K562 (cell line): Measurements from ENCODE around the gene KLHL18. TPM values are rescaled to one million over a fixed set of nuclear protein-coding genes. Genes with fewer than 3 reads are reported as not detected.
A peak's percentile ranks its signal among the peaks of the same experiment; 100 is the strongest.

Experiments used
- ATAC-seq: fragments of 200-7000 bp; cut with Tn5 transposase; 3 replicates; pipeline ENCODE4 v1.9.1; 2020; ENCODE audit warnings: moderate library complexity
- BruUV-seq: library from RNA; stranded (reverse); fragments of 400-500 nt; replicated peaks from 2 replicates; lab custom pipeline; 2021; lab: Mats Ljungman, UMichigan
- CTCF ChIA-PET: fragments of 300-600 bp; formaldehyde crosslinking; extraction: SDS; loops from one replicate; lab custom pipeline; 2021; ENCODE audit warnings: low intra/inter-chr PET ratio; lab: Yijun Ruan, JAX
- POLR2A ChIA-PET: fragments of 300-600, 350-650 bp; sonication (Branson Sonifier 250); formaldehyde crosslinking; extraction: SDS; loops from one replicate; lab custom pipeline; 2021; ENCODE audit warnings: antibody characterized with exemption, inconsistent platforms; lab: Yijun Ruan, JAX
- DNase-seq, 4 experiments: peaks; one replicate each; pipeline versions ENCODE4 v3.0.0 to v3.0.0-alpha.2; 2011 to 2018; ENCODE audit warnings: low spot score in 3 of 4, mixed read lengths in 3 of 4; ENCODE audit errors: extremely low read depth in 1 of 4
- FAIRE-seq: peaks from 2 replicates; lab custom pipeline; 2011; peaks lifted over from hg19 to GRCh38; lab: Jason Lieb, UNC
- H2AFZ ChIP-seq: 2 replicates; pipeline ENCODE4 v1.6.0; 2011; ENCODE audit warnings: low read depth, low read length, control low read depth, inconsistent platforms
- H3K27ac ChIP-seq: fragments of 200-600 bp; 3 replicates; pipeline ENCODE4 v1.8.0; 2011; ENCODE audit warnings: low read depth, mild to moderate bottlenecking, control low read depth, inconsistent platforms, low read length, moderate library complexity, mixed read lengths; ENCODE audit errors: extremely low read depth
- H3K27me3 ChIP-seq, 2 experiments: fragments of 300-600 bp in 1 of 2; 2 replicates in 1 of 2; 3 replicates in 1 of 2; pipeline versions ENCODE4 v1.6.0 to v1.8.0; 2011; ENCODE audit warnings: inconsistent platforms in 2 of 2, low read length in 2 of 2, mild to moderate bottlenecking in 1 of 2, mixed read lengths in 1 of 2, moderate library complexity in 1 of 2; ENCODE audit not compliant: control insufficient read depth in 2 of 2, insufficient read depth in 2 of 2
- H3K36me3 ChIP-seq: fragments of 300-600 bp; 3 replicates; pipeline ENCODE4 v1.8.0; 2011; ENCODE audit warnings: mild to moderate bottlenecking, low read length, inconsistent platforms; ENCODE audit not compliant: control insufficient read depth, insufficient read depth
- H3K4me1 ChIP-seq, 2 experiments: fragments of 200-600 bp in 1 of 2; replicated peaks in 1 of 2; 2 replicates in 1 of 2; 3 replicates in 1 of 2; pipeline versions ENCODE4 v1.5.1 to v1.8.0; 2011; ENCODE audit warnings: inconsistent platforms in 2 of 2, low read length in 2 of 2, mild to moderate bottlenecking in 1 of 2, mixed read lengths in 1 of 2, moderate library complexity in 1 of 2; ENCODE audit not compliant: control insufficient read depth in 2 of 2, insufficient read depth in 2 of 2
- H3K4me2 ChIP-seq: 2 replicates; pipeline ENCODE4 v1.6.1; 2011; ENCODE audit warnings: low read length, control low read depth, inconsistent platforms, mixed read lengths; ENCODE audit not compliant: insufficient read depth
- H3K4me3 ChIP-seq: fragments of 200-600 bp; sonication (generic), shearing (Covaris generic); 2 replicates; pipeline ENCODE4 v1.5.1; 2016; ENCODE audit warnings: control low read depth, inconsistent platforms
- H3K79me2 ChIP-seq: fragments of 200-600 bp; 3 replicates; pipeline ENCODE4 v1.8.0; 2011; ENCODE audit warnings: low read length, inconsistent platforms; ENCODE audit not compliant: control insufficient read depth, insufficient read depth
- H3K9ac ChIP-seq, 2 experiments: 2 replicates each; pipeline versions ENCODE4 v1.6.0 to v1.6.1; 2011; ENCODE audit warnings: low read depth in 2 of 2, low read length in 2 of 2, control low read depth in 1 of 2, inconsistent platforms in 1 of 2, mild to moderate bottlenecking in 1 of 2, mixed read lengths in 1 of 2; ENCODE audit not compliant: insufficient read depth in 1 of 2
- H3K9me1 ChIP-seq: one replicate; pipeline ENCODE4 v1.6.0; 2011; ENCODE audit warnings: inconsistent platforms, mild to moderate bottlenecking, low read length, moderate library complexity; ENCODE audit not compliant: control insufficient read depth, insufficient read depth
- H3K9me3 ChIP-seq: replicated peaks from 2 replicates; pipeline ENCODE4 v1.5.1; 2011; ENCODE audit warnings: low read depth, low read length, inconsistent platforms; ENCODE audit not compliant: control insufficient read depth, insufficient read depth
- H4K20me1 ChIP-seq: replicated peaks from 2 replicates; pipeline ENCODE4 v1.6.1; 2011; ENCODE audit warnings: low read length, inconsistent platforms, mixed read lengths; ENCODE audit not compliant: control insufficient read depth, insufficient read depth
- ILK ChIP-seq: fragments of 450-650 bp; IDR thresholded peaks from 2 replicates; pipeline ENCODE4 v1.6.1; 2016; ENCODE audit warnings: missing genetic modification characterization, low read depth, mild to moderate bottlenecking, missing compliant biosample characterization, moderate library complexity, borderline replicate concordance
- MEIS2 ChIP-seq: fragments of 450-650 bp; IDR thresholded peaks from 2 replicates; pipeline ENCODE4 v1.6.1; 2014; ENCODE audit warnings: mild to moderate bottlenecking; ENCODE audit not compliant: partially characterized antibody
- RBM14 ChIP-seq: fragments of 200-400 bp; formaldehyde crosslinking; IDR thresholded peaks from 2 replicates; pipeline ENCODE4 v1.6.1; 2018; ENCODE audit warnings: low read depth, mild to moderate bottlenecking, low read length, moderate library complexity, borderline replicate concordance; ENCODE audit not compliant: insufficient read depth
- SMARCA5 ChIP-seq: fragments of 450-650 bp; IDR thresholded peaks from 2 replicates; pipeline ENCODE4 v1.6.1; 2016
- TBP ChIP-seq: optimal IDR thresholded peaks from 2 replicates; pipeline ENCODE3; 2011; ENCODE audit warnings: low read depth, low read length, improper control_type of control experiment
- TOE1 ChIP-seq, 2 experiments: fragments of 450-650 bp in 1 of 2; sonication (generic) in 1 of 2; formaldehyde crosslinking in 1 of 2; IDR thresholded peaks; 2 replicates each; pipeline versions ENCODE4 v1.7.1 to v1.8.0; 2016 to 2022; ENCODE audit warnings: borderline replicate concordance in 2 of 2, mild to moderate bottlenecking in 2 of 2, antibody characterized with exemption in 1 of 2, inconsistent platforms in 1 of 2, low read depth in 1 of 2, missing genetic modification reagents in 1 of 2, moderate library complexity in 1 of 2
- ZNF174 ChIP-seq: fragments of 250-450 bp; sonication (Bioruptor Pico); IDR thresholded peaks from 2 replicates; pipeline ENCODE4 v1.4.0; 2020; ENCODE audit warnings: mild to moderate bottlenecking
- ZNF184 ChIP-seq: sonication (generic); formaldehyde crosslinking; IDR thresholded peaks from 2 replicates; pipeline ENCODE4 v1.5.0; 2020; ENCODE audit warnings: missing genetic modification reagents
- ZNF41 ChIP-seq: fragments of 250-450 bp; sonication (Bioruptor Pico); conservative IDR thresholded peaks from 2 replicates; pipeline ENCODE4 v1.4.0; 2020; ENCODE audit warnings: mild to moderate bottlenecking
- ZNF77 ChIP-seq: fragments of 250-450 bp; sonication (Bioruptor Pico); IDR thresholded peaks from 2 replicates; pipeline ENCODE4 v1.5.0; 2020
- WGBS: fragments of 100-300 bp; shearing (Covaris generic); methylation state at CpG from one replicate; pipeline ENCODE4 v1.1.6; 2016; ENCODE audit warnings: low coverage, mixed read lengths; ENCODE audit not compliant: insufficient coverage; ENCODE audit errors: missing lambda C conversion rate; 5-methylcytosine and 5-hydroxymethylcytosine counted together
- in situ Hi-C: fragments of 300-500 bp; cut with MboI; formaldehyde crosslinking; loops from 4 replicates; pipeline ENCODE4 v1.15.0; 2018; ENCODE audit warnings: inconsistent platforms, mixed read lengths
- intact Hi-C: fragments of 100-400 bp; cut with micrococcal nuclease; formaldehyde crosslinking; loops from 2 replicates; pipeline ENCODE4 v1.14.2; 2022
- polyA plus RNA-seq, 8 experiments: library from polyadenylated mRNA; depleted of rRNA in 4 of 8; stranded (reverse) in 5 of 8; unstranded in 3 of 8; fragments of >200 nt; fragmentation: Nextera tagmentation in 2 of 8; fragmentation: Illumina TruSeq in 1 of 8; extraction: Ambion mirVana in 2 of 8; extraction: Trizol in 1 of 8; gene quantifications; 2 replicates each; pipeline versions ENCODE4 v1.2.1 to v1.2.3, GENCODE V29; 2011 to 2014; ENCODE audit warnings: inconsistent platforms in 1 of 8, missing spikeins in 1 of 8
- total RNA-seq, 7 experiments: library from RNA; depleted of rRNA in 6 of 7; stranded (reverse); fragments of >200 nt in 6 of 7; fragmentation: Illumina TruSeq in 2 of 7; extraction: Trizol in 2 of 7; gene quantifications; 2 replicates each; pipeline versions ENCODE4 v1.2.1 to v1.2.3, GENCODE V29; 2011 to 2021; ENCODE audit warnings: low replicate concordance in 1 of 7
- TF ChIP-seq, protein P1 (sequence below): fragments of 250-450 bp; sonication (Bioruptor Pico); IDR thresholded peaks from 2 replicates; pipeline ENCODE4 v1.8.0; 2021; ENCODE audit warnings: moderate library complexity, mild to moderate bottlenecking, inconsistent platforms
- TF ChIP-seq, protein P2 (sequence below): fragments of 450-650 bp; conservative IDR thresholded peaks from 2 replicates; pipeline ENCODE4 v1.6.1; 2016; ENCODE audit warnings: missing genetic modification characterization, low read depth, mild to moderate bottlenecking, missing compliant biosample characterization, moderate library complexity

Gene KLHL18
- total and polyA plus RNA-seq, 9 of the 15 experiments (the other 6 are each of a cell fraction or from before 2014, with no cell fraction given): 26.7 to 97.5 (median 48.7) TPM

DNA sequence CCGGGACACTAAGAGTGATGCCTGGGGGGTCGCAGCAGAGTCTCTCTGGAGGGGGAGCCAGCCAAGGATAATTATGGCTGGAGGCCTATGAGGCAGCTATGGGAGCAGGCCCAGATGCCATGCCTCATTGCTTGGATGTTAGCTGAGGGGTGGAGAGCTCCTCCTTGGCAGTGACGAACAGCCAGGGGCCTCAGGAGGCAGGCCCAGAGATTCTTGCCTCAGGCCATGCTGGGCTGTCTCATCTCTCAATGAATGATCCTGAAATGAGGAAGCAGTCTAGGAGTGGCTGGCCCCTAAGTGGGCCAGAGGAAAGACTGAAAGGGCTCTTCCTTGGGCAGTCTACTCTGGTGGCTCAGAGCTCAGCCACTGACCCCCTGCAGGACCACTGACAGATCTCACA is 21.4 kb upstream of the KLHL18 start:
- no peak for DNase-seq
- H3K9me1 ChIP-seq: no peaks in the 10 kb centered on the region
- no peak overlapping the region for H3K9ac ChIP-seq
- peak; percentile 25 for ATAC-seq
- BruUV-seq: no TSS peak
- in situ Hi-C loops: no loop called here
- H3K4me2 ChIP-seq: no peak overlapping the region
- 27% methylated on average over 3 of the region's 3 CpGs for WGBS
- no peak overlapping the region for H3K4me3 ChIP-seq
- H3K9me3 ChIP-seq: no peaks in the 10 kb centered on the region
- POLR2A ChIA-PET: interaction anchor here (0.7 to 1.4 kb wide), 3 partner anchors 11 to 32 kb away, joined by 3 to 5 read pairs (median 3); no protein-coding TSS in a partner anchor
- H2AFZ ChIP-seq: no peak overlapping the region
- no peak for TF ChIP-seq TOE1 (IDR thresholded peaks at IDR 0.05; ENCODE audit: borderline replicate concordance)
- no peak for TF ChIP-seq TOE1 (CRISPR knock-in tag; IDR thresholded peaks at IDR 0.05; ENCODE audit: borderline replicate concordance, low read depth)
- TF ChIP-seq ZNF184: no peak
- TF ChIP-seq ZNF174 (CRISPR knock-in tag): no peak
- TF ChIP-seq ILK (tag): no peak
- TF ChIP-seq, protein P1, sequence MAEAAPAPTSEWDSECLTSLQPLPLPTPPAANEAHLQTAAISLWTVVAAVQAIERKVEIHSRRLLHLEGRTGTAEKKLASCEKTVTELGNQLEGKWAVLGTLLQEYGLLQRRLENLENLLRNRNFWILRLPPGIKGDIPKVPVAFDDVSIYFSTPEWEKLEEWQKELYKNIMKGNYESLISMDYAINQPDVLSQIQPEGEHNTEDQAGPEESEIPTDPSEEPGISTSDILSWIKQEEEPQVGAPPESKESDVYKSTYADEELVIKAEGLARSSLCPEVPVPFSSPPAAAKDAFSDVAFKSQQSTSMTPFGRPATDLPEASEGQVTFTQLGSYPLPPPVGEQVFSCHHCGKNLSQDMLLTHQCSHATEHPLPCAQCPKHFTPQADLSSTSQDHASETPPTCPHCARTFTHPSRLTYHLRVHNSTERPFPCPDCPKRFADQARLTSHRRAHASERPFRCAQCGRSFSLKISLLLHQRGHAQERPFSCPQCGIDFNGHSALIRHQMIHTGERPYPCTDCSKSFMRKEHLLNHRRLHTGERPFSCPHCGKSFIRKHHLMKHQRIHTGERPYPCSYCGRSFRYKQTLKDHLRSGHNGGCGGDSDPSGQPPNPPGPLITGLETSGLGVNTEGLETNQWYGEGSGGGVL (CRISPR knock-in tag): no peak
- no peak for TF ChIP-seq ZNF77 (CRISPR knock-in tag)
- TF ChIP-seq ZNF41: no peak
- TF ChIP-seq, protein P2, sequence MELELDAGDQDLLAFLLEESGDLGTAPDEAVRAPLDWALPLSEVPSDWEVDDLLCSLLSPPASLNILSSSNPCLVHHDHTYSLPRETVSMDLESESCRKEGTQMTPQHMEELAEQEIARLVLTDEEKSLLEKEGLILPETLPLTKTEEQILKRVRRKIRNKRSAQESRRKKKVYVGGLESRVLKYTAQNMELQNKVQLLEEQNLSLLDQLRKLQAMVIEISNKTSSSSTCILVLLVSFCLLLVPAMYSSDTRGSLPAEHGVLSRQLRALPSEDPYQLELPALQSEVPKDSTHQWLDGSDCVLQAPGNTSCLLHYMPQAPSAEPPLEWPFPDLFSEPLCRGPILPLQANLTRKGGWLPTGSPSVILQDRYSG (tag): no peak
- no peak for TF ChIP-seq RBM14
- TF ChIP-seq SMARCA5: no peak
- TF ChIP-seq TBP: no peak
- TF ChIP-seq MEIS2: no peak
- H3K27me3 ChIP-seq: no peaks in the 10 kb centered on the region
- H3K27ac ChIP-seq: no peak overlapping the region
- CTCF ChIA-PET: no interaction called here
- H3K4me1 ChIP-seq: peaks cover under 1 to 3% of the 10 kb centered on the region in 2 experiments; a peak in 1 of 5 replicates
- no peaks in the 10 kb centered on the region for H3K79me2 ChIP-seq
- FAIRE-seq: no peak
- no peaks in the 10 kb centered on the region for H3K36me3 ChIP-seq
- intact Hi-C loops: no loop called here
- H4K20me1 ChIP-seq: no peaks in the 10 kb centered on the region
